ENCODE results near the gene GSAP.

GRCh38 chr7:77321300-77321699 lies 94.8 kb downstream of the GSAP start:
- TF ChIP-seq POLR2A (IDR thresholded peaks at IDR 0.05): no peak
- TF ChIP-seq CTCF (IDR thresholded peaks at IDR 0.05): no peak

Measured in lower leg skin (tissue), 3 donors.